Mucosa of descending colon (tissue), 3 donors: ENCODE results near the gene KRT20. TPM values are rescaled to one million over a fixed set of nuclear protein-coding genes. Genes with fewer than 3 reads are reported as not detected.

ENCODE experiments used
- ATAC-seq: fragments of 200-7000 bp; cut with Tn5 transposase; one replicate; pipeline ENCODE4 v1.9.1; 2020; ENCODE audit warnings: mild to moderate bottlenecking, moderate library complexity
- DNase-seq, 3 donors: peaks; one replicate each; pipeline ENCODE4 v3.0.0-alpha.2; 2020
- H3K36me3 ChIP-seq: fragments of 200-600 bp; one replicate; pipeline ENCODE4 v1.8.0; 2021; ENCODE audit warnings: low read depth, mild to moderate bottlenecking
- H3K4me1 ChIP-seq: fragments of 200-600 bp; one replicate; pipeline ENCODE4 v1.8.0; 2021; ENCODE audit warnings: low read depth, mild to moderate bottlenecking
- H3K4me3 ChIP-seq: fragments of 200-600 bp; one replicate; pipeline ENCODE4 v1.8.0; 2021; ENCODE audit warnings: mild to moderate bottlenecking
- H3K9me3 ChIP-seq: fragments of 200-600 bp; one replicate; pipeline ENCODE4 v1.8.0; 2021; ENCODE audit warnings: mild to moderate bottlenecking
- intact Hi-C, 2 donors: fragments of 100-400 bp; cut with DNase I in 1 of 2; cut with micrococcal nuclease in 1 of 2; formaldehyde crosslinking; loops; one replicate each; pipeline versions ENCODE4 v1.11.0 to v1.11.1; 2022; cut with DNase I, micrococcal nuclease
- total RNA-seq, 3 donors: library from RNA; stranded (reverse); fragmentation: NEBNext Ultra II Directional in 2 of 3; extraction: Animal tissue kit (Norgen Biotek cat#: 25700) in 2 of 3; gene quantifications; one replicate each; pipeline versions ENCODE4 v1.2.1 to v1.2.4, GENCODE V29; 2021 to 2023
- TF ChIP-seq, protein P1 (sequence below): fragments of 200-600 bp; IDR thresholded peaks from one replicate; pipeline ENCODE4 v1.8.0; 2022; ENCODE audit warnings: antibody characterized with exemption, mild to moderate bottlenecking
- donor health status: DM: no; HTN: no; CAD: no; lungs with moderate emphysema.
- donor health status: DM: no; HTN: no; CAD: no.
- donor health status: DM: no; HTN: yes; CAD: no.

KRT20 gene
- total RNA-seq, 3 donors from 2014 or later: 553 to 1,810 (median 1,312) TPM

DNA sequence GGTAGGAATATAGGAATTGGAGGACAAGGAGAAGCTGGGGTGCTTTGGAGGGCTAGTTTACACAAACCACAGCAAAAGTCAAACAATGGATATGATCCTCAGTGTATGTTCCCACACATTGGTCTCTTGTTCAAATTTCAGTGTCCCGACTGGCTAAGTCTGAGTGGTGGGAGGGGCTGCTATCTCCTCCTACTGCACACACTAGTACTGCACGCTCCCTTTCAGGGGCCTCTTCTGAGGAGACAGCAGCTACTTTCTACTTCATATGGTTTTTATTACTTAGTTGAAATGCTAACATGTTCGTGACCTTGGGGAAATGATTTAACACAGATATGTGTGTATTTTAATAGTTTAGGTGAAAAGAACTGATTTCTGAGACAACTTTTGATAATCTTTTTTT lies 43.8 kb downstream of the KRT20 start:
- TF ChIP-seq, protein P1, sequence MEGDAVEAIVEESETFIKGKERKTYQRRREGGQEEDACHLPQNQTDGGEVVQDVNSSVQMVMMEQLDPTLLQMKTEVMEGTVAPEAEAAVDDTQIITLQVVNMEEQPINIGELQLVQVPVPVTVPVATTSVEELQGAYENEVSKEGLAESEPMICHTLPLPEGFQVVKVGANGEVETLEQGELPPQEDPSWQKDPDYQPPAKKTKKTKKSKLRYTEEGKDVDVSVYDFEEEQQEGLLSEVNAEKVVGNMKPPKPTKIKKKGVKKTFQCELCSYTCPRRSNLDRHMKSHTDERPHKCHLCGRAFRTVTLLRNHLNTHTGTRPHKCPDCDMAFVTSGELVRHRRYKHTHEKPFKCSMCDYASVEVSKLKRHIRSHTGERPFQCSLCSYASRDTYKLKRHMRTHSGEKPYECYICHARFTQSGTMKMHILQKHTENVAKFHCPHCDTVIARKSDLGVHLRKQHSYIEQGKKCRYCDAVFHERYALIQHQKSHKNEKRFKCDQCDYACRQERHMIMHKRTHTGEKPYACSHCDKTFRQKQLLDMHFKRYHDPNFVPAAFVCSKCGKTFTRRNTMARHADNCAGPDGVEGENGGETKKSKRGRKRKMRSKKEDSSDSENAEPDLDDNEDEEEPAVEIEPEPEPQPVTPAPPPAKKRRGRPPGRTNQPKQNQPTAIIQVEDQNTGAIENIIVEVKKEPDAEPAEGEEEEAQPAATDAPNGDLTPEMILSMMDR: no peak

DNA sequence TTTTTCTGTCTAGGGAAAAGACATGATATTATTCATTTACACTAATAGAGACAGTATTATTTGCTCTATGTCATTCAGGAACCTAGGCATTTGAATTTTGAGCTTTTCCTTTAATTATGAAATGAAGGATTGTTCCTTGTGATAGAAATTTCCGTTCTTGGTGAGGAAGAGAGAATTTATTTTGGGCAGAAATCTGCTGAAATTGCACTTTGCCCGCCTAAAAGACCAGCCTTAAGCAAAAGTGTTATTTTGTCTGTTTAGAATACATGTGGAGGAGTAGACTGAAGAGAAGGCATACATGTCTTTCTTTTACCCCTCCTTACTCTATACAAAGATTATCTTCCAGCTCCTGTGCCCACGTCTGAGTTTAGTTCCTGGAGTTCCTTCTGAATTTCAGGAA lies 45.8 kb downstream of the KRT20 start:
- no peaks in the 10 kb centered on the region for H3K9me3 ChIP-seq
- no peaks in the 10 kb centered on the region for H3K36me3 ChIP-seq
- no peak overlapping the region for H3K4me3 ChIP-seq
- no peaks in the 10 kb centered on the region for H3K4me1 ChIP-seq
- TF ChIP-seq, protein P1: no peak
- DNase-seq (no peak), ATAC-seq (no peak)
- intact Hi-C loops: no loop called here

More for the DNA sequence above, 43.8 kb downstream of the KRT20 start:
- Histone ChIP-seq H3K36me3 (no peaks in the 10 kb centered on the region), H3K9me3 (no peaks in the 10 kb centered on the region), H3K4me3 (no peak overlapping the region), H3K4me1 (no peaks in the 10 kb centered on the region)
- DNase-seq (no peak), ATAC-seq (no peak)
- intact Hi-C loops: no loop called here

DNA sequence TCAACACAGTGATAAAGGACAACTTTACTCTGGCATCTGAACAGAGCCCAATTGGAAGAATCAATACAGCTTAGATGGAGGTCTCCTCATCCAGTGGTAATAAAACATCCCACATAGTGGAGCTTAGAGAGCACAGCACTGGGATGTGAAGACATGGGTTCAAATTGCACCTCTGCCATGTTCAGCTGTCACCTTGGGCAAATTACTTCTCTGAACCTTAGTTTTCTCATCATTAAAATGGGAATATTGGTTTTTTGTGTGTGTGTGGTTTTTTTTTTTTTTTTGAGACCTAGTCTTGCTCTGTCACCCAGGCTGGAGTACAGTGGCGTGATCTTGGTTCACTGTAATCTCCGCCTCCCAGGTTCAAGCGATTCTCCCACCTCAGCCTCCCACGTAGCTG lies 49.0 kb downstream of the KRT20 start:
- Histone ChIP-seq H3K36me3 (no peaks in the 10 kb centered on the region), H3K4me1 (no peaks in the 10 kb centered on the region), H3K4me3 (no peak overlapping the region), H3K9me3 (no peaks in the 10 kb centered on the region)
- intact Hi-C loops: no loop called here
- TF ChIP-seq, protein P1: no peak
- no peak for ATAC-seq
- no peak for DNase-seq

DNA sequence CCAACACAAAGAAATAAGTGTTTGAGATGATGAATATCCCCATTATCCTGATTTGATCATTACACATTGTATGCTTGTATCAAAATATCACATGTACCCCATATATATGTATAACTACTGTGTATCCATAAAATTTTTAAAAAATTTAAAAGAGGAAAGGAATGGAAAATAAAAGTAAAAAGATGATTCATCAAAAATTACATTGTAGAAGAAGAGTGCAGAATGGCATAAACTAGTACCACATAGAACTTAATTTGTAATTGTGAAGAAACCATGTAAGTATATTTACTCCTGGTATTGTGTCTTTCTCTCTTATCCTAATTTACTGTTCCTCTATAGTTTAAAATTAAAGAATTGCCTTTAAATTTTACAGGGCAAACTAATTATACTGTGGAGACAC lies 51.2 kb downstream of the KRT20 start:
- no peak for DNase-seq
- intact Hi-C loops: no loop called here
- no peaks in the 10 kb centered on the region for H3K36me3 ChIP-seq
- H3K4me3 ChIP-seq: no peak overlapping the region
- H3K4me1 ChIP-seq: no peaks in the 10 kb centered on the region
- H3K9me3 ChIP-seq: no peaks in the 10 kb centered on the region
- ATAC-seq: no peak
- TF ChIP-seq, protein P1: no peak

DNA sequence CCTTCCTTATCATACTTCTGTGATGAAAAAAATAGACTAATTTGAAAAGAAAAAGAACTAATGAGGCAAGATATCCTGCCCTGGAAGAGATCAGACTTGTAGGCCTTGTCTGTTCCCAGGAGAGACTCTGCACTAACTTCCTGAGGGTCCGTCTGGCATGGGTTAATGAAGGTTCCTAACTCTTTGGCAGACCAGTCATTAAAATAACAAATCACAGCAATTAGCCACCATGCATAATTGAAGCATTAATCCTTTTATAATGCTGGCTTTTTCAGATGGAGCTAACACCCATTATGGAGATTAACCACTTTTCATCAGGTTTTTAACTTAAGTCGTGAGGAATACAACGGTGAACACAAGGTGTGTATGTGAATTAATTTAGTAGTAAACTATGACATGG lies 52.2 kb downstream of the KRT20 start:
- Histone ChIP-seq H3K4me3 (no peak overlapping the region), H3K9me3 (no peaks in the 10 kb centered on the region), H3K4me1 (no peaks in the 10 kb centered on the region), H3K36me3 (no peaks in the 10 kb centered on the region)
- ATAC-seq (no peak), DNase-seq (no peak)
- intact Hi-C loops: no loop called here
- TF ChIP-seq, protein P1: no peak
